ENCODE data around the gene CST6. TPM values are rescaled to one million over a fixed set of nuclear protein-coding genes. Genes with fewer than 3 reads are reported as not detected.

CST6 gene
- total and polyA plus RNA-seq, 2 of the 4 experiments (the other 2 are of a cell fraction) = 0.54 to 3.0 TPM

DNA sequence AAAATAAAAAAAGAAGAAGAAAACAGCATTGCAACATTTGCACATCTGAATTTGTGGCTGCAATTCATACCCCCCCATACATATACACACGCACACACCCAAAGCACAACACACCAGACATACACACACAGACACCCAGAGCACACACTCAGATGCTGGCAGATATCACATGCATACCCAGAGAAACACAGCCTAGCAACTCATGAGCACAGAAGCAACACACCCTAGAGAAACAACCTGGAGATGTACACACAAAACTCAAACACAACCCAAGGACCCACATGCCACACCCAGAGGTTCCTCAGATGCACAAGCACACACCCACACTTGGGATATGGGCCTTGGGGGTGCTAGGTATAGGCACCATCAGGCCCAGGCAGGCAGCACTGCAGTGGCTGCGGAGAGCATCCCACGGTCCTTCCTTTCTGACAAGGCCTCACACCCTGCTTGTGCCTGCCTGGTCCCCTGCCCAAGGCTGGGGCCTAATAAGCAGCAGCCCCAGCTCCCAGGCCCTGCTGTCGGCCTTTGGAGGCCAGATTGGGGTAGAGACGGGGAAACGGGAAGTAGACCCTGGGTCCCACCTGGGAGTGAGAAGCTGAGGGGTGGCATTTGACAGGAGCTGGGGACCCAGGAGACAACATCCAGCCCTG lies 3.1 kb downstream of the CST6 start:
- Histone ChIP-seq H3K9me1 (ENCODE audit: insufficient read depth, low read length) (peaks cover 23% of the 10 kb centered on the region), H4K20me1 (ENCODE audit: insufficient read depth, low read length) (no peaks in the 10 kb centered on the region; the same call in 1 of the 2 replicates), H3K4me2 (ENCODE audit: low read depth, low read length) (no peak overlapping the region), H3K18ac (ENCODE audit: low read depth, low read length) (peak overlapping the region; percentile 28; the same call in 1 of the 2 replicates), H2BK5ac (ENCODE audit: low read depth, low read length, poor library complexity, severe bottlenecking) (peak overlapping the region; percentile 31), H3K27me3 (ENCODE audit: control insufficient read depth, insufficient read depth, low read length) (peaks cover 13% of the 10 kb centered on the region), H4K5ac (ENCODE audit: low read depth, low read length) (peak overlapping the region; percentile 23; the same call in 1 of the 2 replicates), H3K14ac (replicated peaks; ENCODE audit: low read depth, low read length) (peak overlapping the region; percentile 72; the same call in 1 of the 2 replicates), H3K4ac (ENCODE audit: low read depth, low read length) (peak overlapping the region; percentile 45), H2BK15ac (ENCODE audit: low read depth, low read length) (no peak overlapping the region; the same call in 2 of the 3 replicates), H2BK20ac (ENCODE audit: low read depth, low read length) (peak overlapping the region; percentile 88; the same call in 1 of the 2 replicates), H3K79me1 (ENCODE audit: low read depth in 1 of 2, low read length in 2 of 2) (no peaks in the 10 kb centered on the region), H3K56ac (ENCODE audit: extremely low read depth, insufficient read depth, low read length) (no peak overlapping the region; the same call in 1 of the 2 replicates), H2AFZ (replicated peaks; ENCODE audit: low read length, poor library complexity) (peak overlapping the region; percentile 86), H3K9ac (ENCODE audit: low read depth, low read length) (no peak overlapping the region), H3K23ac (ENCODE audit: low read depth, low read length) (peak overlapping the region; percentile 29; the same call in 1 of the 2 replicates), H3K9me3 (ENCODE audit: control insufficient read depth, insufficient read depth, low read length) (no peaks in the 10 kb centered on the region), H3K27ac (ENCODE audit: insufficient read depth, low read length) (peak overlapping the region; percentile 2; the same call in 1 of the 2 replicates), H2BK120ac (ENCODE audit: low read depth, low read length) (peak overlapping the region; percentile 85), H3K36me3 (ENCODE audit: control insufficient read depth, insufficient read depth, low read length) (no peaks in the 10 kb centered on the region), H2AK5ac (ENCODE audit: low read depth, low read length) (peak overlapping the region; percentile 56; the same call in 1 of the 2 replicates), H2AK9ac (replicated peaks; ENCODE audit: low read depth, low read length, poor library complexity) (peak overlapping the region; percentile 93), H4K8ac (ENCODE audit: low read depth in 2 of 2, low read length in 2 of 2) (peak overlapping the region; percentile 81 to 88), H4K91ac (ENCODE audit: insufficient read depth, low read depth, low read length) (peak overlapping the region; percentile 83), H3K4me3 (ENCODE audit: insufficient read depth, low read depth, low read length) (no peak overlapping the region), H3K4me1 (ENCODE audit: control insufficient read depth, insufficient read depth, low read length) (peaks cover 9% of the 10 kb centered on the region)
- in situ Hi-C loops (cut with MboI; ENCODE audit: low sequenced_read_pairs) = no loop called here
- dilution Hi-C loops (cut with HindIII; ENCODE audit: low sequenced_read_pairs, unreplicated experiment) = no loop called here
- ATAC-seq (ENCODE audit: low read depth) = peak; percentile 16
- POLR2A ChIA-PET (ENCODE audit: unreplicated experiment) = no interaction called here
- 100% methylated on average over 2 of the region's 6 CpGs; no CpG with 5 or more reads in 1 of the 2 experiments for WGBS, 2 experiments (ENCODE audit: extremely low coverage in 2 of 2, insufficient read length in 1 of 2)
- no TSS peak for BruUV-seq (replicated peaks)
- intact Hi-C loops (cut with micrococcal nuclease) = no loop called here
- no peak for DNase-seq
- CTCF ChIA-PET = no interaction called here
- no peak for TF ChIP-seq CEBPB (IDR thresholded peaks at IDR 0.05; ENCODE audit: low read depth, low read length)
- no peak for TF ChIP-seq POLR2A (IDR thresholded peaks at IDR 0.05; ENCODE audit: low read depth, low read length)
- no peak for TF ChIP-seq RAD21 (IDR thresholded peaks at IDR 0.05; ENCODE audit: low read length)
- no peak for TF ChIP-seq USF2 (IDR thresholded peaks at IDR 0.05; ENCODE audit: low read depth, low read length)
- no peak for TF ChIP-seq MXI1 (IDR thresholded peaks at IDR 0.05; ENCODE audit: borderline replicate concordance, low read depth, low read length)
- TF ChIP-seq NFE2L2 (IDR thresholded peaks at IDR 0.05; ENCODE audit: low read depth, low read length) = no peak
- no peak for TF ChIP-seq SMC3 (IDR thresholded peaks at IDR 0.05; ENCODE audit: low read depth, low read length)
- no peak for TF ChIP-seq FOS (IDR thresholded peaks at IDR 0.05; ENCODE audit: low read depth, low read length)
- TF ChIP-seq BHLHE40 (IDR thresholded peaks at IDR 0.05; ENCODE audit: low read depth, low read length) = no peak
- no peak for TF ChIP-seq MAZ (IDR thresholded peaks at IDR 0.05; ENCODE audit: borderline replicate concordance, low read depth, low read length)
- TF ChIP-seq RCOR1 (IDR thresholded peaks at IDR 0.05; ENCODE audit: insufficient replicate concordance, low read length) = no peak
- TF ChIP-seq MAFK (IDR thresholded peaks at IDR 0.05; ENCODE audit: low read depth, low read length) = no peak
- no peak for TF ChIP-seq RFX5 (IDR thresholded peaks at IDR 0.05; ENCODE audit: low read depth, low read length)
- TF ChIP-seq, protein P1, sequence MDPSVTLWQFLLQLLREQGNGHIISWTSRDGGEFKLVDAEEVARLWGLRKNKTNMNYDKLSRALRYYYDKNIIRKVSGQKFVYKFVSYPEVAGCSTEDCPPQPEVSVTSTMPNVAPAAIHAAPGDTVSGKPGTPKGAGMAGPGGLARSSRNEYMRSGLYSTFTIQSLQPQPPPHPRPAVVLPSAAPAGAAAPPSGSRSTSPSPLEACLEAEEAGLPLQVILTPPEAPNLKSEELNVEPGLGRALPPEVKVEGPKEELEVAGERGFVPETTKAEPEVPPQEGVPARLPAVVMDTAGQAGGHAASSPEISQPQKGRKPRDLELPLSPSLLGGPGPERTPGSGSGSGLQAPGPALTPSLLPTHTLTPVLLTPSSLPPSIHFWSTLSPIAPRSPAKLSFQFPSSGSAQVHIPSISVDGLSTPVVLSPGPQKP (IDR thresholded peaks at IDR 0.05; ENCODE audit: borderline replicate concordance, low read depth, low read length) = no peak
- no peak for TF ChIP-seq CTCF (conservative IDR thresholded peaks at IDR 0.05; ENCODE audit: low read depth, low read length)

All from IMR-90 (cell line).